ENCODE measurements around the gene ZNF701.
"Not testable (repeated sequence)": the region's sequence is repeated elsewhere in the genome, so short reads cannot be mapped to it uniquely, and the experiment has no call there.

- TF ChIP-seq CTCF, POLR2AphosphoS5 (IDR thresholded peaks at IDR 0.05): not testable (repeated sequence)
These were observed 468 bp upstream of the ZNF701 start for GRCh38 chr19:52569638-52569999.

Data from breast epithelium (tissue), 3 donors.